M059J (cell line): ENCODE data around the gene PTPRN2. TPM values are rescaled to one million over a fixed set of nuclear protein-coding genes. Genes with fewer than 3 reads are reported as not detected.
"Not testable (repeated sequence)": the region's sequence is repeated elsewhere in the genome, so short reads cannot be mapped to it uniquely, and the experiment has no call there.

ENCODE experiments used
- DNase-seq: peaks from one replicate; pipeline ENCODE4 v3.0.0-alpha.2; 2012; ENCODE audit warnings: low read depth
- total RNA-seq: library from RNA; depleted of rRNA; stranded (reverse); fragments of >200 nt; shearing (Covaris generic); gene quantifications from 2 replicates; pipeline ENCODE4 v1.2.3, GENCODE V29; 2014

Gene PTPRN2
- total RNA-seq, 1 experiment from 2014 or later: 2.3 TPM

DNA sequence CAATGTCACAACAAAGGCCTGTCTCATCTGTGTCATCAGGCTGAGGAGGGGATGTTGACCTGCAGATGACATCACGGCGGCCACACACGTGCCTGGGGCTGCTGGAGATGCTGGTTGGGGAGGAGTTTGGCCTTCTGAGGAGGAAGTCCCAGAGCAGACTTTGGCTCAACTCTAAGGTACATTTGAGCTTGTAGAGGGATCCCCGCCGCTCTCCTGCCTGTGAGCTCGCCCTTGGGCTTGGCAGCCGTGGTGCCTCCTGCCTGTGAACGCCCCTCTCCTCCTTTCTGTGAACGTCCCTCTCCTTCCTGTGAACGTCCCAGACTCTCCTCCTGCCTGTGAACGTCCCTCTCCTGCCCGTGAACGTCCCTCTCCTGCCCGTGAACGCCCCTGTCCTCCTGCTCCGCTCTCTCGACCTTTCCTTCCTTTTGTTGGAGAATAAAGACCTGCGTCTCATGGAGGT is 1074.4 kb downstream of the PTPRN2 start:
- no peak for DNase-seq

DNA sequence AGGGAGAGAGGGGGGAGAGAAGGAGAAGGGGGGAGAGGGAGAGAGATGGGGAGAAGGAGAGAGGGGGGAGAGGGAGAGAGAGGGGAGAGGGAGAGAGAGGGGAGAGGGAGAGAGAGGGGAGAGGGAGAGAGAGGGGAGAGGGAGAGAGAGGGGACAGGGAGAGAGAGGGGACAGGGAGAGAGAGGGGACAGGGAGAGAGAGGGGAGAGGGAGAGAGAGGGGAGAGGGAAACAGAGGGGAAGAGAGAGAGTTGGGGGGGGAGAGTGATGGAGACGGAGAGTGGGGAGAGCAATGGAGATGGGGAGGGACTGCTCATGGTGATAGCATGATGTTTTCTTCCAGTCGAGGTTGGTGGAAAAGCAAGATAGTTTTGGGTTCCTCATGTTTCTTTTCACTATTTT is 1078.4 kb downstream of the PTPRN2 start:
- DNase-seq: no peak

DNA sequence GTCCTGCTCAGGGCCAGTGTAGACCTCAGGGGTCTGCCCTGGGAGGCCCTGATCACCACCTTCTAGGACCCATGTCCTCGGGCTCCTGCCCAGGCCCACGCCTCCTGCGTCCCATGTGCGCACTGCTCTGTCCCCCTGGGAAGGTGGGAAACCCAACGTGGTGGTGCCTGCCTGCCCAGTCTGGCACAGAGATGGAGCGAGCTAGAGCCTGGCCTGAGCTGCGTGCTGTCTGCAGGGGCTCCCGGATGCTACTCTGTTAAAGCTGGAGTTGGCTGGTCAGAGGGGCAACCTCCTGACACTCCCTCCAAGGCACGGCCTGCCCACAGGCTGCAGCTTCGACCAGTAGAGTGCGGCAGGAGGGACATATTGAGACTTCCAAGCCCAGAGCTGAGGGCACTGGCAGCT is 1079.1 kb downstream of the PTPRN2 start:
- no peak for DNase-seq

DNA sequence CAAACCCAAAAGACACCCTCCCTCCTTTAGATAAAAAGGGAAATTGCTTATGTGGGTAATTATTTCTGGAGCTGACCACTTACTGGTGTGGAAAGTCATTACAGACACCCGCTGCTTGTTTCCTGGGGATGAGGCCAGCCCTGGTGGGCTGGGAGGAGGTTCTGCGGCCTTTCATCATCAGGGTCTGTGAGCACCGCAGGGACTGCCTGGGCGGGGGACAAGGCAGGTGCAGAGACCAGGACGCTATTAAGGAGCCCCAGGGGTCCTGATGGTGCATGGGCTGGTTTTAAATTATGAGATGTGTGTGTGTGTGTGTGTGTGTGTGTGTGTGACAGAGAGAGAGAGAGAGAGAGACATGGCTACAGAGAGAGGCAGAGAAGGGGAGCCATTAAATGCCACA is 1079.6 kb downstream of the PTPRN2 start:
- no peak for DNase-seq

DNA sequence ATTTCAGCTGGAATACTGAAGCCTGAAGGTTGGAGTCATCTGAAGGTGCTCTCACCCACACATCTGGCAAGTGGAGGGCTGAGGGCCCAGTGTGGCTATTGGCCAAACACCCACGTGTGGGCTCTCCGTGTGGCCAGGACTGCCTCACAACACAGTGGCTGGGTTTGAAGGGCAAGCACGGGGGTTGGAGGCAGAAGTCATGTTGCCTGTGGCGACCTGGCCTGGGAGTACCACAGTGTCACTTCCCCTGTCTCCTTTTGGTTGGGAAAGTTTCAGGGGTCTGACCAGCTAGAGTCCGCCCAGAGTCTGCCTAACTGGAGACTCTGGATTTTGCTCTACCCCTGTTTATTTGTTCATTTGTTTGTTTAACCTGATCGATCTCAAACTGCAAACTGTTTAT is 1081.4 kb downstream of the PTPRN2 start:
- DNase-seq: no peak

- no peak for DNase-seq
Observed at GRCh38 chr7:157505646-157506045, 1082.0 kb downstream of the PTPRN2 start.

DNA sequence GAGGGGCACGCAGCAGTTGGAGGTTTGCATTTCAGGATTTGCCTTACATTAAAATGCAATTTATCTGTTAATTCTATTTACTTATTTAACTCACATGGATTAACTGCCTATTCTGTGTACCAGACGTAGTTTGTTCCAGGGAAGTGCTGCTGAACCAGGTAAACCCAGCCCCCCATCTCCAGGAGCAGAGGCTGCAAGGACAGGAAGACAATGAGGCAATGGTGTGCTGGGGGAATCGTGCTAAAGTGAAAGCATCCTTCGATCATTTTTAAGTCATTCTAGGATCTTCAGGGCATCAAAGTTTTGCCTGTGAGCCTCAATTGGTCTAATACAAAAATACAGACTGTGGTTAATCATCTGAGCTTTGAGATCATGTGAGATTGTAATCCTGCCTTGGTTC is 1084.4 kb downstream of the PTPRN2 start:
- no peak for DNase-seq

GRCh38 chr7:157502701-157503111 is 1084.9 kb downstream of the PTPRN2 start:
- DNase-seq: peak; percentile 86

GRCh38 chr7:157501581-157501980 is 1086.0 kb downstream of the PTPRN2 start:
- DNase-seq: no peak

GRCh38 chr7:157500989-157501540 is 1086.6 kb downstream of the PTPRN2 start:
- DNase-seq: not testable (repeated sequence)

DNA sequence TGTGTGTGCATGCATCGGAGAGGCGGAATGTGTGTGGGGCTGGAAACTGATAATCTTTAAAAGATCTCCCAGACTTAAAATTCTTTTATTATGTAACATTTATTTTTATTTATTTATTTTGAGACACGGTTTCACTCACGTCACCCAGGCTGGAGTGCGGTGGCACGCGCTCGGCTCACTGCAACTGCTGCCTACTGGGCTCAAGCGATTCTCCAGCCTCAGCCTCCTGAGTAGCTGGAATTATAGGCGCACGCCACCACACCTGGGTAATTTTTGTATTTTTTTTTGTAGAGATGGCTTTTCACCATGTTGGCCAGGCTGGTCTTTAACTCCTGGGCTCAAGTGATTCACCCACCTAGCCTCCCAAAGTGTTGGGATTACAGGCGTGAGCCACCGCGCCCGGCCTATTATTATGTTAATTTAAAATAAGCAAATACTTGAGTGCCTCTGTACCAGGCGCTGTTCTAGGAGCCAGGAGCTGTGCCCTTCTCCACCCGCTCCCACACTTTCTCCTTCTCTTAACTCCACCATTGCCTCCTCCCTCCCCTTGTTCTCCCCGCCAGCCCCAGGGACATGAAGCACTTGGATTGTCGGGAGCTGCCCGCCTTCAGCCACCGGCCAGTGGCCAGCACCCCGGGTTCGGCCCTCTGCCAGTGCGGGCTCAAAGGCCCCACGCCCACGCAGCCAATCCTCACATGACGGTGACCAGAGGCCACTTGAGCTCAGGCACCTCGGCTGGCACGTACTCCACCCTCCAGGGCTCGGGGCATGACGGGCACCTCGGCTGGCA is 1087.3 kb downstream of the PTPRN2 start:
- DNase-seq: no peak

- DNase-seq: no peak
Observed at GRCh38 chr7:157499835-157500153, 1087.8 kb downstream of the PTPRN2 start.

DNA sequence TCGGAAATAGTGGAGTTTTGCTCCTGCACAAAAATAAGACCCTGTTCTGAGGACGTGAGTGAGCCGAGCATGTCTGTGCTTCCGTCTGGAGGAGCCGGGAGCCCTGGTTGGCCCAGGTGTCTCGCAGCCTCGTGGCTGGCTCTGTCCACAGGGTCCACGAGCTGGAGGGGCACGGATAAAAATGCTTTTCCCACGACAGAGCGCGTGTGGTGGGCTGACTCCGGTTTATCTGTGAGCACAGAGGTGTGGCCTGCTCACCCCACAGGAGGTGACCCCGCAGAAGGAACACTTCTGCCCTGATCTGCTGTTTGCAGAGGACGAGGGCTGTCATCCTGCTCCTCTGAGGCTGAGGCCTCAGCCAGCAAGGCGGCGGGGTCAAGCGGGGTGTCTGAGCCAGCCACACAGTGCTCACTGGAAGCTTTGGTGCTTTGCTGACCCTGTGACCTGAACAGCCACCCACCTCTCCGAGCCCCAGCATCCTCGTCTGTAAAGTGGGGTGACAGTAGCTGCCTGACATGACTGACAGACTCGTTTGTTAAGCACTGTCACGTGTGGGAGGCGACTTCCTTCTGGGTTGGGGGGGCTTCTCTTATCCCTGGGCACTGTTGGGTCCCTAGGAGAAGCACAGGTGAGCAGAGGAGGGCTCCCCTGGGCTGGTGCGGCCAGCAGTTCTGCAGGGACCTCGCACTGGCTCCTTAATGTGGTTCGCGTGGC is 1088.3 kb downstream of the PTPRN2 start:
- no peak for DNase-seq

GRCh38 chr7:157498657-157499056 is 1089.0 kb downstream of the PTPRN2 start:
- DNase-seq: no peak

DNA sequence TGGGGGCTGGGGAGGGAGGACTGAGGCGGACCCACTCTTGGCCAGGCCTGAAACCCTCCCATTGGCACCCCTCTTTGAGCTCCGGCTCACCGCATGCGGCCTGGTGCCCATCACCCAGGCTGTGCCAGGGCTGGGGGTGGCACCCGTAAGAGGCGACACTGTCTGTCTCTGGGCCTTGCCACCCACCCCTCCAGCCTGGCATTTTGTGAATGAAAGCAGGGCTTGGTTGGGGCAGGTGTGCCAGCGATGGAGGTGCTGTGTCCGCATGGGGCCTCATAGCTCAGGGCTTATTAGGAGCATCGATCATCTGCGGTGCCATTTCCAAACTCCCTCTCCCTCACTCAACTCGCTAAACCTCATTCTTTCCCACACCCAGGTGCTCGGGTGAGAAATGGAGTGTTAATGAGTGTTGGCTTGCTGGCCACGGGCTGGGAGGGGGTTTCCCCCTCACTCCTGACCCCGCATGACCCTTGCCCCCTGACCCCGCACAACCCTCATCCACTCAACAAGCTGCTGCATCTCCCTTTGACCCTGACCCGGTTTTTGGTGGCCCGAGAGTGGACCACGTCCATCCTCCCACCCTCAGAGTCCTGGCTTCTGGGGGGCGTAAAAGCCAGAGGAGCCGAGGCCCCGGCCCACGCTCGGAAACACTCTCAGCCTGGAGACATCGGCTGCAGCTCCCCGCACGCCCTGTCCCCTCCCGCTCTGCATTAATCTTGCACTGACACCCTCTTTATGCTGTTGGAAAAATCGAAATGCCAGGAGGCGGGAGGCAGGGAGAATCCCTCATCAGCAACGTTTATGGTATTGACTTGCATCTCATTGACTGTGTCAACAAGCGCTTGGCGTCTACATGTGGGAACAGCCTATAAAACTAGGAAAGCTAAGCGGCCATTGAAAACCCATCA is 1089.6 kb downstream of the PTPRN2 start:
- DNase-seq: no peak

DNA sequence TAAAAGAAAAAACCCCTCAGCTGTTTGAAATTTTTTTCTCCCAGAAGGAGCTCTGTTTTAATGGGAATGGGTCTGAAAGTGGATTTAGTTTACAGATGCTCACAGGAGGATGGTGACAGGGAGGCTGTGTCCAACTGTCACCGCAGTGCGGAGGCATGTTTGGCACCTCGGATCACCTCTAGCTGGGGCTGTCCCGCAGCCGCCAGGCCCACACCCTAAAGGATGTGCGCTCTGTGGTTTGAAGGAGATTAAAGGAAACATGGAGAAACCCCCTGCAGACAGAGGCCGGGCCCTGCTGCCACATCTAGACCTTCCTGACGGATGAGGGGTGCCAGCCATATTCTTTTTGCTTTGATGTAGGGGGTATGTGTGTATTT is 1090.3 kb downstream of the PTPRN2 start:
- no peak for DNase-seq

GRCh38 chr7:157496416-157497275 is 1091.0 kb downstream of the PTPRN2 start:
- no peak for DNase-seq

DNA sequence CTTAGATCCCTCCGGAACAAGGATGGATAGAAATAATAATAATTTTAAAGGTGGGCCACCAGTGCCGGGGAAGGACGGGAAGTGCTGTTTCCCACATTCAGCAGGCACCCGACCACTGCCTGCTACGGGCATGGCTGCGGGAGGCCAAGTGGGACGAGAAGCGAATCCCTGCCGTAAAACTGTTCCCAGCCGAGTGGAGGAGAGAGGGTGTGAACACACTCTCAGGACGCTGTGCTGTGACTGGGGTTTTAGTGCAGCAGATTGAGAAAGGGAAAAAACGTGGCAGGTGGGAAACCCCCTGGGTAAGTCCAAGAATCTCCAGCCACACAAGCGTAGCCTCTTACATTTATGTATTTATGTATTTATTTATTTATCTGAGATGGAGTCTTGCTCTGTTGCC is 1092.0 kb downstream of the PTPRN2 start:
- DNase-seq: no peak

GRCh38 chr7:157495177-157495553 is 1092.5 kb downstream of the PTPRN2 start:
- DNase-seq: no peak

DNA sequence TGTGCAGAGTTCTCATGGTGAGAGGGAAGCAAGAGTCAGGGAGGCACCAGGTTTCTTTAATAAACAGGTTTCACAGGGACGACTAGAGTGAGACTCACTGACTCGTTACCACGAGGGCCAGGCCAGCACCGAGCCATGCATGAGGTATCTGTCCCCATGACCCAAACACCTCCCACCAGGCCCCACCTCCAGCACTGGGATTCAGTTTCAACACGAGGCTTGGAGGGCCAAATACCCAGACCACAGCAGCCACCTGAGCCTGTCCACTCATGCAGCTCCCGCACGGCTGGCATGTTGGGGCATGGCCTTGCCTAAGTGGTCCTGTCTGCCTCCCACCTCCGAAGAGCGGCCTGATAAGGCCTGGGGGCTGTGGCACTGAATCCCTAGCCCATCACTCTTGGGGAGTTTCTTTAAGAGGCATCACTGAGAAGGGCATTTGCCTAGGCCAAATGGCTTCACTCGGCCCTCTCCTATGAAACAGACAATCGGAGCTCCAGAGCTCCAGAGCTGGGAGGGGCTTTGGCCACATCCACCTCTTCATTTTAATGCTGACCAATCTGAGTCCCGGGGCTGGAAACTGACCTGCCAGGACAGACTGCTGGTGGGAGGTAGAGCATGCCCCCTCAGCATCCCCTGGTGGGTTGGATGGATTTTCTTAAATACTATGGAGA is 1093.0 kb downstream of the PTPRN2 start:
- DNase-seq: no peak

- no peak for DNase-seq
Observed at GRCh38 chr7:157493776-157494175, 1093.8 kb downstream of the PTPRN2 start.
